GM23338 (cell line): ENCODE data around the gene FOXR1. TPM values are rescaled to one million over a fixed set of nuclear protein-coding genes. Genes with fewer than 3 reads are reported as not detected.

Experiments used
- ATAC-seq: fragments of 200-7000 bp; cut with Tn5 transposase; 3 replicates; pipeline ENCODE4 v1.9.1; 2020
- DNase-seq: peaks from one replicate; pipeline ENCODE4 v3.0.0-alpha.2; 2015; ENCODE audit warnings: low spot score
- H2AFZ ChIP-seq: fragments of 200-600 bp; sonication (generic); 2 replicates; pipeline ENCODE4 v1.8.0; 2016; ENCODE audit warnings: antibody characterized with exemption, mild to moderate bottlenecking, moderate library complexity
- H3F3A ChIP-seq: fragments of 200-600 bp; sonication (generic); replicated peaks from 2 replicates; pipeline ENCODE4 v1.8.0; 2017; ENCODE audit warnings: antibody characterized with exemption, mixed run types, low read depth
- H3K27ac ChIP-seq: fragments of 200-600 bp; sonication (generic); 2 replicates; pipeline ENCODE4 v1.6.1; 2016; ENCODE audit warnings: low read depth
- H3K27me3 ChIP-seq: fragments of 200-600 bp; sonication (generic); 2 replicates; pipeline ENCODE4 v1.8.0; 2016; ENCODE audit warnings: mild to moderate bottlenecking, mixed run types, moderate library complexity; ENCODE audit not compliant: insufficient read depth
- H3K36me3 ChIP-seq: fragments of 200-600 bp; sonication (generic); 2 replicates; pipeline ENCODE4 v1.8.0; 2016; ENCODE audit warnings: mild to moderate bottlenecking; ENCODE audit not compliant: insufficient read depth
- H3K4me1 ChIP-seq: fragments of 200-600 bp; sonication (generic); 2 replicates; pipeline ENCODE4 v1.8.0; 2016; ENCODE audit warnings: mild to moderate bottlenecking, moderate library complexity; ENCODE audit not compliant: insufficient read depth
- H3K4me2 ChIP-seq: fragments of 200-600 bp; sonication (generic); 2 replicates; pipeline ENCODE4 v1.7.1; 2017; ENCODE audit warnings: mixed run types
- H3K4me3 ChIP-seq: fragments of 200-600 bp; sonication (generic); 2 replicates; pipeline ENCODE4 v1.6.1; 2016; ENCODE audit warnings: mixed run types
- H3K79me2 ChIP-seq: fragments of 200-600 bp; sonication (generic); replicated peaks from 2 replicates; pipeline ENCODE4 v1.8.0; 2017; ENCODE audit warnings: mild to moderate bottlenecking; ENCODE audit not compliant: insufficient read depth
- H3K9me2 ChIP-seq: fragments of 200-600 bp; sonication (generic); 2 replicates; pipeline ENCODE4 v1.8.0; 2017; ENCODE audit not compliant: insufficient read depth
- H4K20me1 ChIP-seq: fragments of 200-600 bp; sonication (generic); replicated peaks from 2 replicates; pipeline ENCODE4 v1.8.0; 2017; ENCODE audit warnings: mild to moderate bottlenecking; ENCODE audit not compliant: insufficient read depth
- H3K27ac Mint-ChIP-seq: 2 replicates; pipeline ENCODE4 v1.8.0; 2020; ENCODE audit warnings: inconsistent platforms, mild to moderate bottlenecking, moderate library complexity, mixed read lengths
- H3K27me3 Mint-ChIP-seq: 3 replicates; pipeline ENCODE4 v1.8.0; 2022; ENCODE audit warnings: low read depth, mild to moderate bottlenecking, moderate library complexity, mixed read lengths, inconsistent platforms; ENCODE audit not compliant: insufficient read depth, poor library complexity
- H3K36me3 Mint-ChIP-seq: 3 replicates; pipeline ENCODE4 v1.8.0; 2021; ENCODE audit warnings: low read depth, mild to moderate bottlenecking, inconsistent platforms, moderate library complexity, mixed read lengths
- H3K4me1 Mint-ChIP-seq: 3 replicates; pipeline ENCODE4 v1.8.0; 2020; ENCODE audit warnings: mild to moderate bottlenecking, inconsistent platforms, mixed read lengths
- H3K4me3 Mint-ChIP-seq: 3 replicates; pipeline ENCODE4 v1.8.0; 2021; ENCODE audit warnings: moderate library complexity, mild to moderate bottlenecking, inconsistent platforms, mixed read lengths
- H3K9me3 Mint-ChIP-seq: 3 replicates; pipeline ENCODE4 v1.8.0; 2020; ENCODE audit warnings: moderate library complexity, mild to moderate bottlenecking, inconsistent platforms, mixed read lengths
- CTCF ChIP-seq, 2 experiments: fragments of 200-600 bp in 1 of 2; sonication (generic) in 1 of 2; conservative IDR thresholded peaks; 2 replicates each; pipeline versions ENCODE4 v1.5.1 to v1.6.1; 2016 to 2017; ENCODE audit warnings: antibody characterized with exemption in 2 of 2, low read depth in 2 of 2, mild to moderate bottlenecking in 2 of 2, moderate library complexity in 1 of 2
- ETS1 ChIP-seq: IDR thresholded peaks from 2 replicates; pipeline ENCODE4 v1.6.1; 2016; ENCODE audit warnings: antibody characterized with exemption
- EZH2 ChIP-seq: fragments of 200-600 bp; sonication (generic); IDR thresholded peaks from one replicate; pipeline ENCODE4 v1.8.0; 2017; ENCODE audit warnings: antibody characterized with exemption, mild to moderate bottlenecking, low read depth; ENCODE audit not compliant: unreplicated experiment
- NANOG ChIP-seq: IDR thresholded peaks from 2 replicates; pipeline ENCODE4 v1.6.1; 2016; ENCODE audit warnings: antibody characterized with exemption, borderline replicate concordance
- POLR2AphosphoS5 ChIP-seq: IDR thresholded peaks from 2 replicates; pipeline ENCODE4 v1.6.1; 2016; ENCODE audit warnings: antibody characterized with exemption, low read depth
- REST ChIP-seq: IDR thresholded peaks from one replicate; pipeline ENCODE4 v1.6.1; 2018; ENCODE audit warnings: antibody characterized with exemption; ENCODE audit not compliant: unreplicated experiment
- STAT1 ChIP-seq: IDR thresholded peaks from one replicate; pipeline ENCODE4 v1.6.1; 2016; ENCODE audit warnings: antibody characterized with exemption; ENCODE audit not compliant: unreplicated experiment
- ZNF114 ChIP-seq: fragments of 250-450 bp; sonication (Bioruptor Pico); IDR thresholded peaks from 2 replicates; pipeline ENCODE4 v1.5.0; 2020; ENCODE audit warnings: mild to moderate bottlenecking, moderate library complexity
- ZNF331 ChIP-seq: fragments of 250-450 bp; sonication (Bioruptor Pico); IDR thresholded peaks from 2 replicates; pipeline ENCODE4 v1.5.0; 2020; ENCODE audit warnings: low read depth, mild to moderate bottlenecking, moderate library complexity
- polyA plus RNA-seq: library from polyadenylated mRNA; unstranded; fragments of >200 nt; fragmentation: Nextera tagmentation; extraction: Ambion mirVana; gene quantifications from 2 replicates; pipeline ENCODE4 v1.2.1, GENCODE V29; 2016
- total RNA-seq: library from RNA; depleted of rRNA; stranded (reverse); fragments of >200 nt; shearing (Covaris generic); gene quantifications from 2 replicates; pipeline ENCODE4 v1.2.3, GENCODE V29; 2014

The FOXR1 gene
- total and polyA plus RNA-seq, 2 experiments from 2014 or later, result not detected

- no peak overlapping the region for H3K4me3 Mint-ChIP-seq
- H3K27ac ChIP-seq, result no peak overlapping the region
- H3K36me3 Mint-ChIP-seq, result no peaks in the 10 kb centered on the region
- no peak overlapping the region for H3K27ac Mint-ChIP-seq
- no peak overlapping the region for H3K4me3 ChIP-seq
- H3F3A ChIP-seq, result no peaks in the 10 kb centered on the region
- H3K9me3 Mint-ChIP-seq, result no peaks in the 10 kb centered on the region
- DNase-seq (no peak), ATAC-seq (no peak)
- no peaks in the 10 kb centered on the region for H3K4me1 ChIP-seq
- H3K9me2 ChIP-seq, result no peaks in the 10 kb centered on the region
- no peaks in the 10 kb centered on the region for H3K79me2 ChIP-seq
- H3K36me3 ChIP-seq, result no peaks in the 10 kb centered on the region
- TF ChIP-seq CTCF (conservative IDR thresholded peaks at IDR 0.05; ENCODE audit: low read depth in 2 of 2) (no peak), STAT1 (no peak), EZH2 (no peak), ZNF114 (CRISPR knock-in tag) (no peak), ETS1 (no peak), NANOG (no peak), POLR2AphosphoS5 (no peak), REST (no peak), ZNF331 (CRISPR knock-in tag) (no peak)
- H3K4me2 ChIP-seq, result no peak overlapping the region
- no peaks in the 10 kb centered on the region for H4K20me1 ChIP-seq
- H2AFZ ChIP-seq, result no peak overlapping the region
- H3K27me3 ChIP-seq, result no peaks in the 10 kb centered on the region
- H3K4me1 Mint-ChIP-seq, result peaks cover 5% of the 10 kb centered on the region; the same call in 2 of the 3 replicates
- peaks cover 3% of the 10 kb centered on the region for H3K27me3 Mint-ChIP-seq
Observed at GRCh38 chr11:118947091-118947490, 24.5 kb upstream of the FOXR1 start.

- DNase-seq (no peak), ATAC-seq (no peak)
- no peak overlapping the region for H3K4me3 Mint-ChIP-seq
- H3K9me3 Mint-ChIP-seq, result no peaks in the 10 kb centered on the region
- H3K4me1 Mint-ChIP-seq, result peaks cover 5% of the 10 kb centered on the region; the same call in 2 of the 3 replicates
- Histone ChIP-seq H3K4me1 (no peaks in the 10 kb centered on the region), H3K27ac (no peak overlapping the region), H4K20me1 (no peaks in the 10 kb centered on the region), H3K9me2 (no peaks in the 10 kb centered on the region), H3F3A (no peaks in the 10 kb centered on the region), H3K4me3 (no peak overlapping the region), H2AFZ (peak overlapping the region; percentile 47; the same call in 1 of the 2 replicates), H3K27me3 (no peaks in the 10 kb centered on the region), H3K36me3 (no peaks in the 10 kb centered on the region), H3K4me2 (no peak overlapping the region), H3K79me2 (no peaks in the 10 kb centered on the region)
- H3K27me3 Mint-ChIP-seq, result peaks cover 3% of the 10 kb centered on the region
- H3K27ac Mint-ChIP-seq, result no peak overlapping the region
- no peaks in the 10 kb centered on the region for H3K36me3 Mint-ChIP-seq
- TF ChIP-seq CTCF (conservative IDR thresholded peaks at IDR 0.05; ENCODE audit: low read depth in 2 of 2) (no peak), NANOG (no peak)
Observed at GRCh38 chr11:118948000-118948399, 23.6 kb upstream of the FOXR1 start.
